Measurements from ENCODE around the gene ATP5F1C.
A peak's percentile ranks its signal among the peaks of the same experiment; 100 is the strongest.
"Not testable (repeated sequence)": the region's sequence is repeated elsewhere in the genome, so short reads cannot be mapped to it uniquely, and the experiment has no call there.

ATP5F1C gene

GRCh38 chr10:7787857-7788638, at the start of gene ATP5F1C, which contains the start of gene KIN:
Gene ATP5F1C, plus strand, starts transcription at chr10:7788177. Its CDS starts 31 bp downstream, at chr10:7788208.
Gene KIN, minus strand, starts transcription at chr10:7787993. Its CDS starts 60 bp downstream, at chr10:7787933.
- peak; percentile 94 to 95 for DNase-seq (ENCODE audit: low read depth in 2 of 2)

GRCh38 chr10:7738536-7739407, 49.2 kb upstream of the ATP5F1C start:
- DNase-seq (ENCODE audit: low read depth in 2 of 2): no peak

- no peak for DNase-seq (ENCODE audit: low read depth in 2 of 2)
These were observed 43.7 kb upstream of the ATP5F1C start for GRCh38 chr10:7744307-7744706.

- not testable (repeated sequence) for DNase-seq (ENCODE audit: low read depth in 2 of 2)
These were observed 39.3 kb upstream of the ATP5F1C start for GRCh38 chr10:7748637-7749036.

GRCh38 chr10:7750222-7750621, 37.8 kb upstream of the ATP5F1C start:
- DNase-seq (ENCODE audit: low read depth in 2 of 2): no peak

- DNase-seq (ENCODE audit: low read depth in 2 of 2): no peak
These were observed 35.7 kb upstream of the ATP5F1C start for GRCh38 chr10:7752251-7752650.

- DNase-seq (ENCODE audit: low read depth in 2 of 2): no peak
These were observed 32.9 kb upstream of the ATP5F1C start for GRCh38 chr10:7755103-7755502.

- no peak for DNase-seq (ENCODE audit: low read depth in 2 of 2)
These were observed 31.5 kb upstream of the ATP5F1C start for GRCh38 chr10:7756360-7756992.

- DNase-seq (ENCODE audit: low read depth in 2 of 2): no peak
These were observed 24.0 kb upstream of the ATP5F1C start for GRCh38 chr10:7763929-7764328.

- no peak for DNase-seq (ENCODE audit: low read depth in 2 of 2)
These were observed 21.7 kb upstream of the ATP5F1C start for GRCh38 chr10:7766241-7766640.

GRCh38 chr10:7767209-7767608, 20.8 kb upstream of the ATP5F1C start:
- DNase-seq (ENCODE audit: low read depth in 2 of 2): no peak

- no peak for DNase-seq (ENCODE audit: low read depth in 2 of 2)
These were observed 19.6 kb upstream of the ATP5F1C start for GRCh38 chr10:7768417-7768816.

GRCh38 chr10:7773845-7774801, 13.9 kb upstream of the ATP5F1C start:
- no peak for DNase-seq (ENCODE audit: low read depth in 2 of 2)

GRCh38 chr10:7776777-7777176, 11.2 kb upstream of the ATP5F1C start:
- no peak for DNase-seq (ENCODE audit: low read depth in 2 of 2)

- not testable (repeated sequence) for DNase-seq (ENCODE audit: low read depth in 2 of 2)
These were observed 5.8 kb upstream of the ATP5F1C start for GRCh38 chr10:7782194-7782593.

GRCh38 chr10:7786430-7786829, 1.5 kb upstream of the ATP5F1C start:
- DNase-seq (ENCODE audit: low read depth in 2 of 2): no peak

GRCh38 chr10:7787150-7787856, 674 bp upstream of the ATP5F1C start:
- no peak for DNase-seq (ENCODE audit: low read depth in 2 of 2)

- no peak for DNase-seq (ENCODE audit: low read depth in 2 of 2)
These were observed 786 bp downstream of the ATP5F1C start for GRCh38 chr10:7788639-7789286.

GRCh38 chr10:7789390-7789789, 1.4 kb downstream of the ATP5F1C start:
- DNase-seq (ENCODE audit: low read depth in 2 of 2): no peak

GRCh38 chr10:7792541-7792940, 4.6 kb downstream of the ATP5F1C start:
- DNase-seq (ENCODE audit: low read depth in 2 of 2): no peak
